Activated CD4-positive, alpha-beta T cell treated with anti-CD3 and anti-CD28 coated beads for 4 hours (primary cell): ENCODE data around the gene RAET1G.
"Not testable (repeated sequence)": the region's sequence is repeated elsewhere in the genome, so short reads cannot be mapped to it uniquely, and the experiment has no call there.

Experiments
- DNase-seq, 2 donors: peaks; one replicate each; pipeline ENCODE4 v3.0.0-alpha.2; 2020

The RAET1G gene

DNA sequence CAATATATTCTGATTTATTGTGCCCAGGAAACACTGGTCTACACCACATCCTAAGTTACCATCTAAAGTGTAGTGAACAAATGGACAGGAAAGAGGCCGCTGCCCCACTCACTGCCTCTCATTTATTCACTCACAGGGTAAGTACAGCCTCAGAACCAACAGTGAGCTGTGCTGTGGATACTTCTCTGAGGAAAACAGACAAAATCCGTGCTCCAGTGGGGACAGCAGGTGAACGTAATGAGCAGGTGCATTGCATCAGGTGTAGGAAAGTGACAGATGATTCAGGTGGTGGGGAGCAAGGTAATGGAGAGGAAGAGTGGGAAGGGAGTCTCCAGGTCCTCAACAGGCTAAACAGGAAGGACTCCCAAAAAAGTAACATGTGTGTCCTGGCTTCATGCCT lies 10.5 kb upstream of the RAET1G start:
- no peak for DNase-seq

DNA sequence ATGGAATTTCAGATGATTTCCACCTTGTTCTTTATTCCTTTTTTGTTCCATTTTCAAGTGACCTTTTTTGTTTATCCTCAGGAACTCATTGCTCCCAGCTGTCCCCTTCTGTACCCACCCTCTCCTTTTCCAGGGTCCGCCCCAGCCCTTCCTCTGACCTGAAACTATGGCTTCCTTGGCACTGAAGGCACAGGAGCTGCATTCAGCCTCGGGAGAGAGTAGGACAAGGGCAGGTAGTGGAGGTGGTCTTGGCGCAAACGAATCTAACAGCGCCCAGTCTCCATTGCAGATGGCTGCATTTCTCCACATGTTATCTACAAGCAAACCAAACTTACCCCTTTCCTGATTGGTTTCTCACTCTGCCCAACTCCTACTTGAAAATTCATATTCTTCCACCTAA lies 10.1 kb upstream of the RAET1G start:
- no peak for DNase-seq

DNA sequence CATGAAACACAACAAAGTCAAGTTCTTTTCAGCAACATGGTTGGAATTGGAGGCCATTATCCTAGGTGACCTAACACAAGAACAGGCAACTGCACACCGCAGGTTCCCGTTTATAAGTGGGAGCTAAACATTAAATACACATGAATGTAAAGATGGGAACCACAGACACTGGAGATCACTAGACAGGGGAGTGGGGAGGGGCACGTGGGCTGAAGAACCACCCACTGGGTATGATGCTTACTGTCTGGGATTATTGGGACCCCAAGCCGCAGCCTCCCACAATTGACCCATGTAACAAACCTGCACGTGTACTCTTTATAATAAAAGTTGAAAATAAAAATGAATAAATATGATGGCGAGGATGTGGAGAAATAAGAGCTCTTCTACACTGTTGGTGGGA lies 8.6 kb upstream of the RAET1G start:
- no peak for DNase-seq

DNA sequence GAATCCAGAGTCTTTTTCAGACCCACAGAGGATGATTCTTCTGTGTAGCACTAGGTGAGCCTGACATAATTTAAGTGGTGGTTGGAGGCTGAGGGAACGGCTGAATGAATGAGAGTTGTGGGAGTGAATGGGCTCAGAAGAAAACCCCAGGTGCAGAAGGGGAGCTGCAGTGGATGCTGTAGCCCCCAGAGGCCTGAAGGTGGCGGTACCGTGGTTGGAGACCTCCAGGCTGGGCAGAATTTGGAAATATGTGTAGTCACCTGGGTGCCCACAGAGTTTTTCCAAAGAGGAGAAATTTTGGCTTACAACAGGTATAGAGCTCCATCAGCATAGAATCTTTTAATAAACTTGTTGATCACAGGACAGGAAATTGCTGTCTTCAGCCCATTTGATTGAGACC lies 6.5 kb upstream of the RAET1G start:
- no peak for DNase-seq

DNA sequence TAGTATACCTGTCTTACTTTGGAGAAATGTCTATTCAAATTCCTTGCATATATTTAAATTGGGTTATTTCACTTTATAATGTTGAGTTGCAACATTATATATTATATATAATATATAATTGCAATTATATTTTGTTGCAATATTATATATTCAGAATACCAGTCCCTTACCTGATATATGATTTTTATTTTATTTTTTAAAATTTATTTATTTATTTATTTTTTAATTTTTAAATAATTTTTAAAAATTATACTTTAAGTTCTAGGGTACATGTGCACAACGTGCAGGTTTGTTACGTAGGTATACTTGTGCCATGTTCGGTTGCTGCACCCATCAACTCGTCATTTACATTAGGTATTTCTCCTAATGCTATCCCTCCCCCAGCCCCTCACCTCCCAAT lies 4.1 kb upstream of the RAET1G start:
- DNase-seq: not testable (repeated sequence)

DNA sequence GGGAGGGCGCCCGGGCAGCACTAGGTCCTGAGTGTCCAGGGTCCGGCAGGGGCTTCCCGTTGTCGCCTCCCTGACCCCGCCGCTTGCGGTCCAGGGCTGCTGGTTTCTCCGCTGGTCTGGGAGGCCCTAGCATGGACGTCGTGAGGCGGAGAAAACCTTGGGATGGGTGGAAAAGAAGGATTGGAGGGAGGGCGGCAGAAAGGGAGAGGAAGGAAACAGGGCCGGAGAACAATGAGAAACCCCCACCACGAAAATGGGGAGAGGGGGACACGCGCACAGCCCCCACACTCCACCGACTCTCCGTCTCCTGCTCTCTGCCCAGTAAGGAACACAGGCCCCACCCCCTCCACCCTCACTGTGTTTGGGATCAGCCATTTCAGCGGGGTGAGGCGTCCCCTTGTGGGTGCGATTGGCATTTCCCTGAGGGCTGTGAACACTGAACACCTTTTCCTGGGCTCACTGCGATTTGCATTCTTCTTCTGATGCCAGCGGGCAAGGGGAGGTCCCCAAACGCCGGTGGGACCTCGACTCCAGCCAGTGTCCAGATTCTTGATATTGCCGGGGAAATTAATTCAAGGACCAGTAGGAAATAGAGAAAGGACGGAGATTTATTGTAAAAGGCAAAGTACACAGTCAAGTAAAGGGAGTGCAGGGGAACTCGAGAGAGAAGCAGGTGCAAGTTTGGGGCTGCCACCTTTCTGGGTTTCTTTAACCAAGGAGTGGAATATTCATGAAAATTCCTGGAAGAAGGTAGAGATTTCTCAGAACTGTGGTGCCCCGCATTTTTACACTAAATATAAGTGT lies 3.3 kb upstream of the RAET1G start:
- DNase-seq: peak; percentile 74 to 76

DNA sequence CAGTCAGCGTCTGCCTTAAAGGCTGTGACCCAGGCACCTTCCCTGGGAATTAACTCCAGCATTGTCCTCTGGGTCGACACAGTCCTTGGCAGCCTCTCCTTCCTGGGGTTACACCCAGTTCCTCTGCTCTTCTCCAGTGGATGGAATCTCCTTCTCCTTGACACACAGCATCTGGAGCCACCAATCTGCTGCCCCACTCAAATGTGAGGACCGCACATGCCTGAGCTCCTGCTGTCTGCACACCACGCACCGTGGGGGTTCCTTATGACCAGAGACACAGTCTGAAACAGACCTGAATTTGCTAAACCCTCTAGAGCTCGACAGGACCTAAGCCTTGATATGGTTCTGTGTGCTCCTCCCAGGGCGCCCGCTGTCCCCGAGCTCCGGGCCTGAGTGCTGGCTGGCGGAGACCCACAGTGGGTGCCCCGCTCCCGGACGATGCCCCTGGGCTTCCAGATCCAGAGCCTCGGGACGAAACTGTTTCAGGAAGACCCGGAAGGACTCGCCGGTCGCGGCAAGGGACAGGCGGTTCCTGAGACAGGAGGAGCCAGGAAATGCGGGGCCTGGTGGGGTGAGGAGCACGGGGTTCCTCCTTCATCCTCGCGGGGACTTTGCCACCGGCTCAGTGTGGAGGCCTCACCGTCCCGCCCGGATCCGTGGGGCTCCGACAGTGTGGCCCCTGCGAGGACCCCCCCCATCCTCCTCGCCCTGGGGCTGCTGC lies 2.5 kb upstream of the RAET1G start:
- DNase-seq: no peak

DNA sequence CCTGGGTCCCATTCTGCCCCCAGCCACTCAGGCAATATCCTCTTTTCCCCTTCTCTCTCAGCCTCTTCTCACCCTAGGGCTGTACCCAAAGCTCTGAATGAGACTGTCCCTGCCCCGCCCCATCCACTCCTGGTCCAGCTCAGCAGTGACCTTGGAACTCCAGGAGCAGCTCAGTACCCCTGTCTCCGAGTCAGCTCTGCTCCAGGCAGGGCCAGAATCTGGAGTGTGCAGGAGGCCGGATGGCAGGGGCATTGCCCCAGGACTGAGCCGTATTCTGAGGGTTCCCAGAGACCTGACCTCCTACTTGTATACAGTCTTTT lies 2.0 kb upstream of the RAET1G start:
- DNase-seq: no peak

DNA sequence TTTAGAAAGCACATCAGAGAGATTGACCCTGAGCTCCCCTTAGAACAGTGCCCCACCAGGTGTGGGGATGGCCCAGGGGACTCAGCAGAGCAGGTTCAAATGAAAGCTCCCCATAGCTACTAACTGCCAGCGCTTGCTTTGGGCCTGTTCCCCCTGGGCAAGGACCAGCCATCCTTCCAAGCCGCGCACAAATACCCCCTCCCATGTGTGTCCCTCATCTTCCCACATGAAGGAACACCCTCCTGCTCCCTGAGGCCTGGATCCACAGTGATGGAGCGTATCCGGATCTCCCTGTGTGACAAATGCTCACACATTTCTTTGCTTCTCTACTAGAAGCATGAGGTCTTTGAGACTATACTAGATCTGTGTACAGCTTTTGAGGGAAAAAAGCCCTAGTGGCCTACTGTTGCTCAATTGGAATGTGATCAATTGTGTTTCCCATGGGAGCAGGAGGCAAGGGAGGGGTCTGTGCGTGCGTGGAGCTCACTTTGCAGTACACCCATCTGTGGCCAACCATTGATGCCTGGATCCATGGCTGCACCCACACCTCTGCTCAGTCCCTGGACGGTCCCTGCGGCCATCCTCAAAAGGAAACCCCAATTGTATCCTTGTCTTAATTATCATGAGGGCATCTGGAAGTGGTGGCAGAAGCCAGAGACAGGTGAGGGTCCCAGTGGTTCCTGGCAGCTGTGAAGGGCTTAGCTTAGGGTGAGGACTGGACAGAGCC lies 1.4 kb upstream of the RAET1G start:
- DNase-seq: no peak

DNA sequence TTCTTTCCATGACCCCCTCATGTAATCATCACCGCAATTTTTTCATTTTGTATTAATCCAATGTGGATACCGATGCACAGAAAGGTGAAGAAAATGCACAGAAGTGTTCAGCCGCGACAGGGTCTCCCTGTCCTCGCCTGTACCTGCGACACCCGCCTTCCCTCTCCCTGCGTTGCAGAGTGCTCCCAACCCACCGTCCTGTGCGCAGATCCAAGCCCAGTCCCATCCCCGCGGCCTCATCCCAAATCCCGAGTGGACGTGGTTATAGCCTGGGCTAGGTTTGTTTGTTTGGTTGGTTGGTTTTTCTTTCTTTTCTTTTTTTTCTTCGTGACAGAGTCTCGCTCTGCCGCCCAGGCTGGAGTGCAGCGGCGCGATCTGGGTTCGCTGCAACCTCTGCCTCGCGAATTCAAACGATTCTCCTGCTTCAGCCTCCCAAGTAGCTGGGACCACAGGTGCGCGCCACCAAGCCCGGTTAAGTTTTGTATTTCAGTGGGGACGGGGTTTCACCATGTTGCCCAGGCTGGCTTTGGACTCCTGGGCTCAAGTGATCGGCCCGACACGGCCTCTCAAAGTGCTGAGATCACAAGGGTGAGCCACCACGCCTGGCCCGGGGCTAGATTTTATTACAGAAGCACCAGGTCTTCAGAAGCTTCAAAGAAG lies 536 bp upstream of the RAET1G start:
- DNase-seq: no peak

DNA sequence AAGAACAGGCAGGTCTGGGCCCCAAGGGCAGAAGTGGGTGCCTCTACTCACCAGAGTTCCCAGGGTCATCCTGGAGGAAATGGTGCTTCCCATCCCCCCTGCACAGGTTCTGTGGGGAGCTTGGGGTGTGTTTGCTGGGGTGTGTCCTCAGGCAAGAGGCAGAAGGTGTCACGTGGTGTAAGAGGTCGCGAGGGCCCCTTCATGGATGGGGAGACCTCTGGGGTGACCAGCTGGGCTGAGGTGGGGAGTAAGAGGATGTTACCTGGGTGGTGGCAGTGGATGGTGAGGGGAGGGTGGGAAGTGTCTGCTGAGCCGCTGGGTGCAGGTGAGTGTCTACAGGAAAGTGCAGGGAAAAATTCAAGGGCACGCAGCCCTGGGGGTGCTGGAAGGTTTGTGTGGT lies 830 bp downstream of the RAET1G start:
- not testable (repeated sequence) for DNase-seq

DNA sequence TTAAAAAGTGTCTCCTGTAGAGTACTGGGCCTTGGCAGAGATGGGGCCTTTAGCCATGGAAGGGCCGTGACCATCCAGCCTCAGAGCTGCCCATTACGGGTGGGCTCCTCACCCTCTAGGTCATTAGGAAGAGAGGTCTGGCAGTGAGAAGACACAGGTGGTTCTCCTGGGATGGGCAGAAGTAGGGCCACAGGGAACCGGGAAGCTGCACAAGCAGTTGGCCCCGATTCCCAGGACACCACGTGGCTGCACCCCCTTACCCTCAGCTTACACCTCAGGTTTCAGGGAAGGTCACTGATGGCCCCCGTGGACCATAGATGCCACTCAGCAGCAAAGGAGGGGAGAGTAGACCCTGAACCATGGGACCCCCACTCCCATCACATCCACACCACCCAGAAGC lies 1.6 kb downstream of the RAET1G start:
- no peak for DNase-seq

DNA sequence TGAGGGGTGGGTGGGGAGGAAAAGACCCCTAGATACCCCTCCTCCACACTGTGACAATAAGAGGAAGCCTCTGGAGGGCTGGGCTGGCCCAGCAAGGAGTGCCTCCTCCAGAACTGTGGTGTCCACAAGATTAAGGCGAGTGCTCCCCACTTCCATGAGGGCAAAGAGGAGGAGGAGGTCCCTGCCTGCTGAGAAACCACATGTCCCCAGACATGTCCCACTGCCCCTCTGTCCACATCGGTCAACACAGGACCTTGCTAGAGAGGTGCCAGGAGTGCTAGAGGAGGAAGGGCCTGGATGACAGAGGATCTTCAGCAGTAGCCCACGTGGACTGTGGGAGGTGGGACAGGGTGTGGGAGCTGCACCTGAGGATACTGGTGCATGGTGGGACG lies 3.1 kb downstream of the RAET1G start:
- no peak for DNase-seq

DNA sequence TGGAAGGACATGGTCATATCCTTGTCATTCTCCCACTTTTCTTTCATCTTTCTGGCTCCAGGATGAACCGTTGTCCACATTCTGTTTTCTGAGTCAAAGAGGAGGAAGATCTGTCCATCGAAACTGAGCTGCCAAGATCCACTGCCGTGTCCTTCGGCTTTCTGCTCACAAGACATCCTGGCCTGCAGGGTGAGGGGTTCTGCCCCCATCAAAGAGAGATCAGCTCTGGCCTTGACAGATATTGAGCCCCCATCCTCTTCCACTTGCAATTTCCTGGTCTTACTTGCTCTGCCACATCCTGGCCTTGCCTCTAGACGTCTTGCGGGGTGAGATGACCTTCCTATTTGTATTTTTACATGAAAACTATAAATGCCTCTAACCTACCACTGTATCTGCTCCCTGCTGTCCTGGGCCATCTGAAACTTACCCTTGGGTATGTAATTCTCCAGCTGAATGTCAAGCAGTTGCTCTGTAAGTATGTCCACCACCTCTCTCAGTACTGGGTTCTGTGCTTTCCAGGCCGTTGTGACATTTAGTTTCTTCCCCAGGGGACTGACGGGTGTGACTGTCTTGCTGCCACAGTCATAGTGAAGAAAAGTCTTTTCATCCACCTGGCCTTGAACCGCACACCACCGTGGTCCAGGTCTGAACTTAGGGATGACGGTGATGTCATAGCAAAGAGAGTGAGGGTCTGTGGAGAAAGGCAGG lies 3.6 kb downstream of the RAET1G start:
- not testable (repeated sequence) for DNase-seq

DNA sequence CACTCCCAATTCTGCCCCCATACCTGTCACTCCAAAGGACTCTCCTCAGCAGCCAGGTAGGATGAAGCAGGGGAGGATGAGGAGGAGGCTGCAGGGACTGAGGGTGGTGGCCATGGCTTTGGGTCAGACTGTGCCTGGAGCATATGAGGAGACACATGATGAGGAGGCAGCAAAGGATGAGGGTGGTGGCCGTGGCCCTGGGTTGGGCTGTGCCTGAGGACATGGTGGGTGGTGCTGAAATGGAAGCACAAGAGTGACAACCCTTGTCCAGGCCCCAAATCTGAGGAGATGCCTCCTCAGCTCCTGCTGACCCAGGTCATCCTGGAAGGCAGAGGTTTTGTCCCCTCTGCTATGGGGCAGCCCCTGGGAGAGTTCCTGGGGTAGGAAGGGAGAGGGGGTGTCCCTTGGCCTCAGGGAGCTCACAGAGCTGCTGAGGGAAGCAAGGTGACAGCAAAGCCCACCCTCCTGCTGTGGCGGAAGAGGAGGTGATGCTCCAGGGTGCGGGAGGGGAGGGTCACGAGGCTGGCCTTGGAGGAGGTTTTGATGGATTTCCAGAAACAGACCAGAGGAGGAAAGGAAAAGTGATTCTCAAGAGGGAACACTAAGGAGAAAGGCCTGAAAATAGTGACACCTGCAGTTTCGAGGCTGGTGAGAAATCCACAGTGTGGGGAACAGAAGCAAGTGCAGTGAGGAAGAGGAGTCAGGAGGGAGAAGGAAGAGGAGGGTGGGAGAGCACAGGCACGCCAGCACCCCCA lies 4.6 kb downstream of the RAET1G start:
- no peak for DNase-seq

DNA sequence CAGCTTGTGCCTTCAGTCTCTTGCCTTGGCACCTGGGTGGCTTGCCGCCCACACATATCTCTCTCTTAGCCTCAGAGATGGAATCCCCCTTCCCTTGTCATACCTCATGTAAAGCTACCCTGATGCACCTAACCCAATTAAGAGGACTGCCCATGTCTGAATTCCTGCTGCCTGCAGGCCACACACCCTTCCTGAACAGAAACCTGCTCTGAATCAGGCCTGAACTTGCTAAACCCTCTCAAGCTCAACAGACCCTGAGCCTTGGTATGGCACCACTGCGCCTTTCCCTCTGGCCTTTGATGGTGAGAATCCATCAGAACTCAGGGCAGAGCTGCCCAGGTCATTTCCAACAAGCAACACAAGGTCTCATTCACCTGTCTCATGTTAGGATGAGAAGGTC lies 5.2 kb downstream of the RAET1G start:
- no peak for DNase-seq

DNA sequence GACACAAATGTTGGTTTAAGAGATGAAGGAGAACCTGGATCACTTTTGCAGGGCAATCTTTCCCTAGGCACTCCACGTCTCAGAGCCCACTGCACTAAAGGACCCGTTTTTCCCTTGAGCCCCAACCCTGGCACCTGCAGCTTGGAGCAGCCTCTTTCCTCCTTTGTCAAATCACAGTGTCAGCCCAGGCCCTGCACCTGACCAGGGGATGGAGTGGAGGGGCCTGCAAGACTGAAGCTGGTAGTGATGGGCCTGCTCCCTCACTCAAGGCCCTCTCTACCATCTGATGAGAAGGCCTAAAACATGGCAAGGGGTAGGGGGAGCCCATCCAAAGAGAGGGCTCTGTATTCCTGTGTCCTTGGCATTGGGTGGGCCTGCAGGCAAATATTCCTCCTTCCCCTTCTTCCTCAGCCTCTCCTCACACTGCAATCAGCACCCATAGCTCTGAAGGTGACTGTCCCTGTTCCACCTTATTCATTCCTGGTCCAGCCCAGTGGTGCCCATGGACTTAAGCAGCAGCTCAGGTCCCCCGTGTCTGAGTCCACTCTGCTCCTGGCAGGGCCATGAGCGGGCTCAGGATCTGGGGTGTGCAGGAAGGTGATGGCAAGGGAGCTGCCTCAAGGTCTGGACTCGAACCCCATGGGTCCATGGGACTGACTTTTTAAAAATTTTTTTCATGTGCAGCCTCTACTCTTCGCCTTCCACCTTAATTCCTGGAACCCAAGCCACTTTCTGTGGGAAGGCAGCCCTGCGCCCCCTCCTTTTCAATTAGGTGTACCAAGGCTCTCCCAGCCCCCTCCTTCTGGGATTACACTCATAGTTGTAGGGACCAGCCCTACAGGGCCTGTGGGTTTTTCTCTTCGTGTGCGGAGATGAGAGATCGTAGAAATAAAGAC lies 6.7 kb downstream of the RAET1G start:
- DNase-seq: no peak

DNA sequence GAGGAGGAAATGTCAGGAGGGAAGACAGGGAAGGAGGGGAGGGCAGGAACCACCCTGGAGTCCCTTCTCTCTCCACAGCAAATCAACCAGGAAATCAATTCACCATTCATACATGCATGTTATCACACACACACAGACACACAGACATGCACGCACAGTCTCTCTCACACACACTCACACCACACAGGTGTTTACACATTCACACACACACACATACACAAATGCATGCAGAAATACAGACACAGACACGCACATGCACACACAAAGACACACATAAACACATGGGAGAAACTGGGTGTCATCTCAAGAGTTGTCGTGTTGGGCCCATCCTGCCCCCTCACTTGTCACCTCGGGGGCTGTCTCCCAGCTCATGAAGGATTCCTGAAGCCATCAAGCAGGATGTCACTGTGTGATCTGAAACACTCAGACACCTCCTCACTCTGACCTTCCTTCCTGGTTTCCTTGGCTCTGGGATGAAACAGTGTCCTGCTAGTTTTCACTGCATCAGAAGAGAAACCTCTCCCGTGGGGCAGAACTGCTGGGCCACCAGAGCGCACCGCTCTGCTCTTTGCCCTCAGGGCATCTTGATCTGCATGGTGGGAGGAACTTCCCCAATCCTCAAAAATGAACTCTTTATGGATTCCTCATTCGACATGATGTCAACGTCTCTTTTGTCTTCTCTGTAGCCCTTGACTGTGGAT lies 9.2 kb downstream of the RAET1G start:
- no peak for DNase-seq

DNA sequence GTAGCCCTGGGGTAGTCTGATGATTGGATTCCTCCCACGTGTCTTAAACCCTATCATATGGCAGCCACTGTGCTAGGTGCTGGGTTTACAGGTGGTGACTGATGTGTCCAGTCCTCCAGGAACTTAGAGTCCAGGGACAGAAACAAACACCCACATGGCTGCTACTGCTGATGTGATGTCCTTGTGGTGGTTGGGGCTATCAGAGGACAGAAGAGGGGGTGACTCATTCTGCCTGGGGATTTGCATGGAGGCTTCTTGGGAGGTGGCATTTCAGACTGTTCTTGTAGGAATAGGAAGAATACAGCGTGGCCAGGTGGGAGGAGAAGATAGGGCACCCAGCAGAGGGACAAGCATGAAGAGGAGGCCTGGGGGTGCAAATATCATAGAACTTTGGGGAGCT lies 9.8 kb downstream of the RAET1G start:
- no peak for DNase-seq

DNA sequence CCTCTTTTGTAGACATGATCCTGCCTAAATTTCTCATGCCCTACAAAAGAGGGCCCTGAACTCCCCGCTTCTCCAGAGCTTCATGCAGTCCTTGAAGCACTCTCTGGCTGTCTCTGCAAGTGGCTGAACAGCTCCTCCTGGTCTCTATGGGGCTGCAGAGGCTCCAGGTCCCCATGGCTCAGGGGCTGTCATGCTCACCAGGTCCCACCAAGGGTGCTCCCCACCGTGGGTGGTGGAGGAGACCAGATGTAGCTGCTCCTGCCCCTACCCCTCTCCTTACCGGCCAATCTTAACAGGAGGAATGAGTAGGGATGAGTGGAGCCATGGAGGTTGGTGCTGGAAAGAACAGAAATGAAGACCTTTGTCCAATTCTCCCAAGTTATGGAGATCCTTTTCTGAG lies 10.2 kb downstream of the RAET1G start:
- DNase-seq: not testable (repeated sequence)
